GM18502 (cell line): ENCODE data around the gene ZNF276.
"Not testable (repeated sequence)": the region's sequence is repeated elsewhere in the genome, so short reads cannot be mapped to it uniquely, and the experiment has no call there.

Experiments used
- ATAC-seq: cut with Tn5 transposase; IDR thresholded peaks from one replicate; pipeline ENCODE4 v1.9.1; 2021; ENCODE audit warnings: mild to moderate bottlenecking; ENCODE audit not compliant: unreplicated experiment, poor library complexity

Gene ZNF276

GRCh38 chr16:89779231-89779908 is 58.0 kb downstream of the ZNF276 start:
- ATAC-seq: no peak

GRCh38 chr16:89779909-89780305 is 58.6 kb downstream of the ZNF276 start:
- no peak for ATAC-seq

GRCh38 chr16:89782489-89782888 is 61.2 kb downstream of the ZNF276 start:
- no peak for ATAC-seq

GRCh38 chr16:89783952-89784351 is 62.6 kb downstream of the ZNF276 start:
- ATAC-seq: not testable (repeated sequence)

- no peak for ATAC-seq
Measured at GRCh38 chr16:89784406-89784805, 63.1 kb downstream of the ZNF276 start.

GRCh38 chr16:89785523-89786155 is 64.3 kb downstream of the ZNF276 start:
- ATAC-seq: no peak

GRCh38 chr16:89786474-89787364 is 65.4 kb downstream of the ZNF276 start:
- ATAC-seq: no peak

- ATAC-seq: no peak
Measured at GRCh38 chr16:89787365-89787805, 66.0 kb downstream of the ZNF276 start.
